ENCODE data around the gene PRKACB. TPM values are rescaled to one million over a fixed set of nuclear protein-coding genes. Genes with fewer than 3 reads are reported as not detected.

PRKACB gene
- total and polyA plus RNA-seq, 10 of the 15 experiments (the other 5 are each of a cell fraction or from before 2014, with no cell fraction given) = 3.1 to 9.0 (median 7.1) TPM; not detected in 1

DNA sequence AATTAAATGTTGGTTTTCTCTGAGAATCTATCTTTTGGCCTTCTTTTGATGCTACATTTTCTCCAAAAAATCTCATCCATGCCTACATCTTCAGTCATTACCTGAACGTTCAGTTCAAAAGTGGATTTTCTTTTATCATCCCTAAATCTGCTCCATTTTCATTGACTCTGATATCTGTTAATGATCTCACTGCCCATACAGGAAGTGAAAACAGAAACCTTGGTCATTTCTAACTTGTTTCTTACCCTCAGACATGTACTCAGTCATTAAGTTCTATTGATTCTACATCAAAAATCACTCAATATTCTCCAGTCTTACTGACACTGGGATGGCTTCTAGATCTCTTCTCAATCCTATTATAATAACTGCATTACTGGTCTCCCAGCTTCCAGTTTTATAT lies 22.7 kb downstream of the PRKACB start:
- FAIRE-seq (no peak), ATAC-seq (peak; percentile 70), DNase-seq (ENCODE audit: low read depth, low spot score) (no peak)
- no peaks in the 10 kb centered on the region for H3K9me3 ChIP-seq (replicated peaks; ENCODE audit: control insufficient read depth, insufficient read depth, low read length)
- no peaks in the 10 kb centered on the region for H3K27me3 ChIP-seq (replicated peaks in 1 of 2; ENCODE audit: control insufficient read depth in 2 of 2, insufficient read depth in 2 of 2, low read length in 1 of 2)
- 33% methylated on average over 1 of the region's 1 CpG for WGBS (ENCODE audit: insufficient coverage, insufficient replicate concordance, low lambda C conversion rate, missing lambda C conversion rate)
- no peak overlapping the region for H3K4me2 ChIP-seq (ENCODE audit: control insufficient read depth, insufficient read depth)
- H3K9ac ChIP-seq (ENCODE audit: control insufficient read depth, insufficient read depth, low read length) = no peak overlapping the region
- SMC1A ChIA-PET (ENCODE audit: uncharacterized antibody, unreplicated experiment) = no interaction called here
- in situ Hi-C loops (cut with MboI) (no loop called here), intact Hi-C loops (cut with micrococcal nuclease; ENCODE audit: unreplicated experiment) (no loop called here)
- H3K36me3 ChIP-seq (ENCODE audit: control insufficient read depth in 2 of 2, insufficient read depth in 2 of 2, low read length in 1 of 2) = no peaks in the 10 kb centered on the region
- no peak overlapping the region for H2AFZ ChIP-seq (ENCODE audit: control insufficient read depth, low read depth, low read length)
- RAD21 ChIA-PET (ENCODE audit: unreplicated experiment) = no interaction called here
- no peak overlapping the region for H3K4me3 ChIP-seq
- BruUV-seq (replicated peaks) = no TSS peak
- H4K20me1 ChIP-seq (ENCODE audit: control insufficient read depth, insufficient read depth) = no peaks in the 10 kb centered on the region
- no peak overlapping the region for H3K27ac ChIP-seq (ENCODE audit: control insufficient read depth, insufficient read depth)
- H3K4me1 ChIP-seq (ENCODE audit: control insufficient read depth, insufficient read depth, low read length) = peaks cover 9% of the 10 kb centered on the region; the same call in 1 of the 2 replicates
- CTCF ChIA-PET = interaction anchor here (0.6 kb wide), 1 partner anchor 988 kb away, joined by 3 read pairs; no protein-coding TSS in a partner anchor
- POLR2A ChIA-PET = no interaction called here
- no peaks in the 10 kb centered on the region for H3K79me2 ChIP-seq (ENCODE audit: control insufficient read depth, insufficient read depth, low read length)
- TF ChIP-seq TBL1XR1 (IDR thresholded peaks at IDR 0.05; ENCODE audit: low read depth, low read length) (no peak), SPI1 (IDR thresholded peaks at IDR 0.05; ENCODE audit: borderline replicate concordance, insufficient read depth, low read depth, low read length) (peak; percentile 66), JUNB (IDR thresholded peaks at IDR 0.05) (peak; percentile 62), ZNF622 (IDR thresholded peaks at IDR 0.05) (no peak), BCL3 (IDR thresholded peaks at IDR 0.05; ENCODE audit: borderline replicate concordance, insufficient read depth, low read depth, low read length, poor library complexity, severe bottlenecking) (no peak), RB1 (IDR thresholded peaks at IDR 0.05; ENCODE audit: borderline replicate concordance) (no peak), MEF2A (IDR thresholded peaks at IDR 0.05; ENCODE audit: insufficient read depth, low read depth, low read length) (no peak), ESRRA (IDR thresholded peaks at IDR 0.05; ENCODE audit: low read length) (no peak), CHD1 (IDR thresholded peaks at IDR 0.05; ENCODE audit: low read depth, low read length) (no peak)
- TF ChIP-seq, protein P1, sequence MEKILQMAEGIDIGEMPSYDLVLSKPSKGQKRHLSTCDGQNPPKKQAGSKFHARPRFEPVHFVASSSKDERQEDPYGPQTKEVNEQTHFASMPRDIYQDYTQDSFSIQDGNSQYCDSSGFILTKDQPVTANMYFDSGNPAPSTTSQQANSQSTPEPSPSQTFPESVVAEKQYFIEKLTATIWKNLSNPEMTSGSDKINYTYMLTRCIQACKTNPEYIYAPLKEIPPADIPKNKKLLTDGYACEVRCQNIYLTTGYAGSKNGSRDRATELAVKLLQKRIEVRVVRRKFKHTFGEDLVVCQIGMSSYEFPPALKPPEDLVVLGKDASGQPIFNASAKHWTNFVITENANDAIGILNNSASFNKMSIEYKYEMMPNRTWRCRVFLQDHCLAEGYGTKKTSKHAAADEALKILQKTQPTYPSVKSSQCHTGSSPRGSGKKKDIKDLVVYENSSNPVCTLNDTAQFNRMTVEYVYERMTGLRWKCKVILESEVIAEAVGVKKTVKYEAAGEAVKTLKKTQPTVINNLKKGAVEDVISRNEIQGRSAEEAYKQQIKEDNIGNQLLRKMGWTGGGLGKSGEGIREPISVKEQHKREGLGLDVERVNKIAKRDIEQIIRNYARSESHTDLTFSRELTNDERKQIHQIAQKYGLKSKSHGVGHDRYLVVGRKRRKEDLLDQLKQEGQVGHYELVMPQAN (conservative IDR thresholded peaks at IDR 0.05) = no peak
- TF ChIP-seq, protein P2, sequence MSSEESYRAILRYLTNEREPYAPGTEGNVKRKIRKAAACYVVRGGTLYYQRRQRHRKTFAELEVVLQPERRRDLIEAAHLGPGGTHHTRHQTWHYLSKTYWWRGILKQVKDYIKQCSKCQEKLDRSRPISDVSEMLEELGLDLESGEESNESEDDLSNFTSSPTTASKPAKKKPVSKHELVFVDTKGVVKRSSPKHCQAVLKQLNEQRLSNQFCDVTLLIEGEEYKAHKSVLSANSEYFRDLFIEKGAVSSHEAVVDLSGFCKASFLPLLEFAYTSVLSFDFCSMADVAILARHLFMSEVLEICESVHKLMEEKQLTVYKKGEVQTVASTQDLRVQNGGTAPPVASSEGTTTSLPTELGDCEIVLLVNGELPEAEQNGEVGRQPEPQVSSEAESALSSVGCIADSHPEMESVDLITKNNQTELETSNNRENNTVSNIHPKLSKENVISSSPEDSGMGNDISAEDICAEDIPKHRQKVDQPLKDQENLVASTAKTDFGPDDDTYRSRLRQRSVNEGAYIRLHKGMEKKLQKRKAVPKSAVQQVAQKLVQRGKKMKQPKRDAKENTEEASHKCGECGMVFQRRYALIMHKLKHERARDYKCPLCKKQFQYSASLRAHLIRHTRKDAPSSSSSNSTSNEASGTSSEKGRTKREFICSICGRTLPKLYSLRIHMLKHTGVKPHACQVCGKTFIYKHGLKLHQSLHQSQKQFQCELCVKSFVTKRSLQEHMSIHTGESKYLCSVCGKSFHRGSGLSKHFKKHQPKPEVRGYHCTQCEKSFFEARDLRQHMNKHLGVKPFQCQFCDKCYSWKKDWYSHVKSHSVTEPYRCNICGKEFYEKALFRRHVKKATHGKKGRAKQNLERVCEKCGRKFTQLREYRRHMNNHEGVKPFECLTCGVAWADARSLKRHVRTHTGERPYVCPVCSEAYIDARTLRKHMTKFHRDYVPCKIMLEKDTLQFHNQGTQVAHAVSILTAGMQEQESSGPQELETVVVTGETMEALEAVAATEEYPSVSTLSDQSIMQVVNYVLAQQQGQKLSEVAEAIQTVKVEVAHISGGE (CRISPR knock-in tag; IDR thresholded peaks at IDR 0.05) = no peak
- TF ChIP-seq, protein P3, sequence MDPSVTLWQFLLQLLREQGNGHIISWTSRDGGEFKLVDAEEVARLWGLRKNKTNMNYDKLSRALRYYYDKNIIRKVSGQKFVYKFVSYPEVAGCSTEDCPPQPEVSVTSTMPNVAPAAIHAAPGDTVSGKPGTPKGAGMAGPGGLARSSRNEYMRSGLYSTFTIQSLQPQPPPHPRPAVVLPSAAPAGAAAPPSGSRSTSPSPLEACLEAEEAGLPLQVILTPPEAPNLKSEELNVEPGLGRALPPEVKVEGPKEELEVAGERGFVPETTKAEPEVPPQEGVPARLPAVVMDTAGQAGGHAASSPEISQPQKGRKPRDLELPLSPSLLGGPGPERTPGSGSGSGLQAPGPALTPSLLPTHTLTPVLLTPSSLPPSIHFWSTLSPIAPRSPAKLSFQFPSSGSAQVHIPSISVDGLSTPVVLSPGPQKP (IDR thresholded peaks at IDR 0.05; ENCODE audit: low read depth, low read length) = no peak
- TF ChIP-seq, protein P4, sequence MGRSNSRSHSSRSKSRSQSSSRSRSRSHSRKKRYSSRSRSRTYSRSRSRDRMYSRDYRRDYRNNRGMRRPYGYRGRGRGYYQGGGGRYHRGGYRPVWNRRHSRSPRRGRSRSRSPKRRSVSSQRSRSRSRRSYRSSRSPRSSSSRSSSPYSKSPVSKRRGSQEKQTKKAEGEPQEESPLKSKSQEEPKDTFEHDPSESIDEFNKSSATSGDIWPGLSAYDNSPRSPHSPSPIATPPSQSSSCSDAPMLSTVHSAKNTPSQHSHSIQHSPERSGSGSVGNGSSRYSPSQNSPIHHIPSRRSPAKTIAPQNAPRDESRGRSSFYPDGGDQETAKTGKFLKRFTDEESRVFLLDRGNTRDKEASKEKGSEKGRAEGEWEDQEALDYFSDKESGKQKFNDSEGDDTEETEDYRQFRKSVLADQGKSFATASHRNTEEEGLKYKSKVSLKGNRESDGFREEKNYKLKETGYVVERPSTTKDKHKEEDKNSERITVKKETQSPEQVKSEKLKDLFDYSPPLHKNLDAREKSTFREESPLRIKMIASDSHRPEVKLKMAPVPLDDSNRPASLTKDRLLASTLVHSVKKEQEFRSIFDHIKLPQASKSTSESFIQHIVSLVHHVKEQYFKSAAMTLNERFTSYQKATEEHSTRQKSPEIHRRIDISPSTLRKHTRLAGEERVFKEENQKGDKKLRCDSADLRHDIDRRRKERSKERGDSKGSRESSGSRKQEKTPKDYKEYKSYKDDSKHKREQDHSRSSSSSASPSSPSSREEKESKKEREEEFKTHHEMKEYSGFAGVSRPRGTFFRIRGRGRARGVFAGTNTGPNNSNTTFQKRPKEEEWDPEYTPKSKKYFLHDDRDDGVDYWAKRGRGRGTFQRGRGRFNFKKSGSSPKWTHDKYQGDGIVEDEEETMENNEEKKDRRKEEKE (IDR thresholded peaks at IDR 0.05) = no peak
